Activated naive CD4-positive, alpha-beta T cell treated with anti-CD3 and anti-CD28 coated beads for 36 hours (primary cell): ENCODE measurements around the gene TNFAIP8L2. TPM values are rescaled to one million over a fixed set of nuclear protein-coding genes. Genes with fewer than 3 reads are reported as not detected.
A peak's percentile ranks its signal among the peaks of the same experiment; 100 is the strongest.
"Not testable (repeated sequence)": the region's sequence is repeated elsewhere in the genome, so short reads cannot be mapped to it uniquely, and the experiment has no call there.

Experiments
- CTCF ChIA-PET: fragments of 350-600 bp; sonication (Branson Sonifier 250); formaldehyde crosslinking; loops from one replicate; lab custom pipeline; 2021; ENCODE audit warnings: antibody characterized with exemption; lab: Charles Lee
- DNase-seq: peaks from one replicate; pipeline ENCODE4 v3.0.0-alpha.2; 2020
- H3K27ac Mint-ChIP-seq: one replicate; pipeline ENCODE4 v1.8.0; 2021; ENCODE audit warnings: mild to moderate bottlenecking, mixed read lengths
- H3K27me3 Mint-ChIP-seq: one replicate; pipeline ENCODE4 v1.8.0; 2021; ENCODE audit warnings: low read depth, mixed read lengths
- H3K36me3 Mint-ChIP-seq: one replicate; pipeline ENCODE4 v1.8.0; 2021; ENCODE audit warnings: low read depth, mixed read lengths
- H3K4me1 Mint-ChIP-seq: one replicate; pipeline ENCODE4 v1.8.0; 2021; ENCODE audit warnings: low read depth, mixed read lengths
- H3K4me3 Mint-ChIP-seq: one replicate; pipeline ENCODE4 v1.8.0; 2021; ENCODE audit warnings: mild to moderate bottlenecking, moderate library complexity, mixed read lengths
- H3K9me3 Mint-ChIP-seq: one replicate; pipeline ENCODE4 v1.8.0; 2021; ENCODE audit warnings: mixed read lengths
- intact Hi-C: fragments of 100-400 bp; cut with micrococcal nuclease; formaldehyde crosslinking; loops from one replicate; pipeline ENCODE4 v1.15.1; 2023
- total RNA-seq, 2 experiments: library from RNA; stranded (reverse); gene quantifications; one replicate each; pipeline ENCODE4 v1.2.3, GENCODE V29; 2021

TNFAIP8L2 gene
- total RNA-seq, 2 experiments from 2014 or later = 9.6 to 10.5 TPM

DNA sequence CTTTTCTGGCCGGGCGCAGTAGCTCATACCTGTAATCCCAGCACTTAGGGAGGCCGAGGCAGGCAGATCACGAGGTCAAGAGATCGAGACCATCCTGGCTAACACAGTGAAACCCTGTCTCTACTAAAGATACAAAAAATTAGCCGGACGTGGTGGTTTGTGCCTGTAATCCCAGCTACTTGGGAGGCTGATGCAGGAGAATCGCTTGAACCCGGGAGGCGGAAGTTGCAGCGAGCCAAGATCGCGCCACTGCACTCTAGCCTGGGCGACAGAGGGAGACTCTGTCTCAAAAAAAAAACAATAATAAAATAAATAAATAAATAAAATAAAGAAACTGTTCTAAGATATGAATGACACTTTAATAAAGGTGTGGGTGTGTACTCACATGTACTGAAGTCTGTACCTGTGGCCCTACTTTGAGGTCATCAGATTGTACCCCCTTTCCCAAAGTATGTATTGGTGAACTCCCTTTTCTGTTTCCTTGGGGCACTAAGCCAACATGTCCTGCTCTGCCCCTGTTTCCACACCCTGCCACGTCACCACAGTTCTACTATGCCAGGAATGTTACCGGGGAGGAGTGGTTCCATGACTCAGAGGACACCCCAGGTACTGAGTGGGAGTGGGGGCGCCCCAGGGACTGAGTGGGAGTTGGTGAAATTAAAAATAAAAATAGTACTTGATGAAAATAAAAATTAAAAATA lies 38.6 kb downstream of the TNFAIP8L2 start:
- not testable (repeated sequence) for H3K27me3 Mint-ChIP-seq, H3K9me3 Mint-ChIP-seq, H3K27ac Mint-ChIP-seq, H3K4me3 Mint-ChIP-seq, DNase-seq
- CTCF ChIA-PET = interaction anchor here (0.8 to 1.9 kb wide), 8 partner anchors 18 to 147 kb away, joined by 3 to 14 read pairs (median 3); no protein-coding TSS in a partner anchor
- peaks cover 12% of the 10 kb centered on the region for H3K36me3 Mint-ChIP-seq
- intact Hi-C loops = loop anchor here (5.0 to 10.0 kb wide), 5 partner anchors 132 to 852 kb away; partner anchors contain the start of genes C2CD4D, PI4KB, POGZ and RORC
- H3K4me1 Mint-ChIP-seq = peaks cover 25% of the 10 kb centered on the region

DNA sequence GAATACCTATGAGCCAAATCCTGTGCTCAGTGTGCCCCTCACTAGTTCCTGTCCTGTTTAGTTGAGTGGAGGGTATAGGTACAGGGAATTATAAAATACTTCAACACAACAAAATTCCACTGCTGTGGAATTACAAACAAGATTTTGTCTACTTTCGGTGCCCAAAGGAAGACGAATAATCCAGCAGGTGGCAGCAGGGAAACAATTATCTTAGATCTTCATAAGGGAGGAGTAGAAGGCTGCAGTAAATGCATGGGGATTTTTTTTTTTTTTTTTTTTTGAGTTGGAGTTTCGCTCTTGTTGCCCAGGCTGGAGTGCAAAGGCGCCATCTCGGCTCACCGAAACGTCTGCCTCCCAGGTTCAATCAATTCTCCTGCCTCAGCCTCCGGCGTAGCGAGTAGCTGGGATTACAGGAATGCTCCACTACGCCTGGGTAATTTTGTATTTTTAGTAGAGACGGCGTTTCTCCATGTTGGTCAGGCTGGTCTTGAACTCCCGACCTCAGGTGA lies 39.9 kb downstream of the TNFAIP8L2 start:
- intact Hi-C loops = loop anchor here (1.0 to 10.0 kb wide), 6 partner anchors 55 to 851 kb away; partner anchors contain the start of genes C2CD4D, PI4KB, POGZ and RORC
- Mint-ChIP-seq H3K27ac (no peak overlapping the region), H3K4me3 (no peak overlapping the region), H3K36me3 (peaks cover 13% of the 10 kb centered on the region), H3K27me3 (no peaks in the 10 kb centered on the region), H3K9me3 (no peaks in the 10 kb centered on the region), H3K4me1 (peaks cover 27% of the 10 kb centered on the region)
- DNase-seq = peak; percentile 82
- CTCF ChIA-PET = interaction anchor here (0.7 to 1.9 kb wide), 6 partner anchors 55 to 202 kb away, joined by 3 to 14 read pairs (median 3); no protein-coding TSS in a partner anchor

DNA sequence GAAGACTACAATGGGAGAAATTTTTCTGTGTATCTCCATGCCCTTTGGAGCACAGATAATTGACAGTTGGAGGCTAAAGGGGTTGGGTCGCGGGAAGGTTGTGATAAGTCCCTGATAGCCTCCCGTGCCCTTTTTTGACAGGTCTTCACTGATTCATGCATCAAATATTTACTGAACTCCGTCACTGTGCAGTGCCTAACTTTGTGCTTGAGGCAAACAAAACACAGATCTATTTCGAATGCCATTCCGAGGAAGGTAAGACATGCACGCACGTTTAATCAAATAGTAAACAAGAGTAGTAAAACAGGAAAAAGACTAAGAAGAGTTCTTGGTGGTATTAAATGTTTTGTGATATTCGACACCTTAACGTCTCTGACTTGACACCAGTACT lies 41.4 kb downstream of the TNFAIP8L2 start:
- Mint-ChIP-seq H3K4me1 (peaks cover 37% of the 10 kb centered on the region), H3K36me3 (peaks cover 20% of the 10 kb centered on the region), H3K27ac (peak overlapping the region; percentile 99), H3K4me3 (peak overlapping the region; percentile 99), H3K9me3 (no peaks in the 10 kb centered on the region), H3K27me3 (no peaks in the 10 kb centered on the region)
- CTCF ChIA-PET = interaction anchor here (1.2 to 1.4 kb wide), 2 partner anchors 14 to 143 kb away, joined by 3 to 4 read pairs; no protein-coding TSS in a partner anchor
- DNase-seq = no peak
- intact Hi-C loops = loop anchor here (1.0 to 10.0 kb wide), 12 partner anchors 8 to 849 kb away; partner anchors contain the start of genes C2CD4D, PI4KB, POGZ and PSMB4

DNA sequence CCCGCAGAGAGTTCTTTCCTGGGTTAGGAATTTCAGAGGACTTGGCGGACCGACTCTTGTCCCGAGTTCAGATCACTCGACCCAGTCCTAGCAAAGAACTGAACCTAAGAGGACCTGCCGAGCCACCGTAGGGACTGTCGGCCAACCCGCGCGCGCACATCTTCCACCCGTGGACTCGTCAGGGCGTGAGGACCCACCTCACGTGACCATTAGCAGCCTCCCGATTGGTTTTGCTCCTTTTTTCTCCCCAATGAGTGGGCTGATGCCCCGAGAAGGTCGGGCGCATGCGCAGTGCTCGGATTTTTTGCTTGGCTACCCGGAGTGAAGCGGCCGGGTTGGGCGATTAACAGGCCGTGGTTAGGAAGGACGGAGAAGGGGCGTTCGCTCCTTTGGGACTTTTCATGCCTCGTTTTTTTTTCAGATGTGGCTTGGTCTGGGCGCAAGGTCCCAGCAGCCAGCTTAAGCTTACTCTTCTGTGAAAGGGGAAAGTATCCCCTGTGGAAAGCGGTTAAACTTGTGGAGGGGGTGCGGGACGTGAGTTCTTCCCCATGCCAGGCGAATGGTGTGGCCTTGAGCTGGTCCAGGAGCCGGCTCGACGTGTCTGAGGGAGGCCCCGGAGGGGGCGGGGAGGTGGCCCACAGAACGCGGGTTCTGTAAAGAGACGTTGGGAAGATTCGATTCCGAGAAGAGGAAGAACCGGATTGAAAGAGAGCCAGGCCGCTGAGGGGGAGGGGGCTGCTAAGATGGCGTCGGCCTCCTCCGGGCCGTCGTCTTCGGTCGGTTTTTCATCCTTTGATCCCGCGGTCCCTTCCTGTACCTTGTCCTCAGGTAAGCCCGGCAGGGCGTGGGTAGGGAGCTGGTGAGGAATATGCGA lies 42.0 kb downstream of the TNFAIP8L2 start, which contains the start of gene PIP5K1A:
Gene PIP5K1A (plus strand): TSS at position 299 of the 874 bp plus-strand sequence. CDS start 445 bp downstream, at position 744.
- CTCF ChIA-PET = interaction anchor here (0.7 to 1.4 kb wide), 6 partner anchors 8 to 597 kb away, joined by 3 to 4 read pairs (median 4); partner anchors contain the start of gene PSMD4

DNA sequence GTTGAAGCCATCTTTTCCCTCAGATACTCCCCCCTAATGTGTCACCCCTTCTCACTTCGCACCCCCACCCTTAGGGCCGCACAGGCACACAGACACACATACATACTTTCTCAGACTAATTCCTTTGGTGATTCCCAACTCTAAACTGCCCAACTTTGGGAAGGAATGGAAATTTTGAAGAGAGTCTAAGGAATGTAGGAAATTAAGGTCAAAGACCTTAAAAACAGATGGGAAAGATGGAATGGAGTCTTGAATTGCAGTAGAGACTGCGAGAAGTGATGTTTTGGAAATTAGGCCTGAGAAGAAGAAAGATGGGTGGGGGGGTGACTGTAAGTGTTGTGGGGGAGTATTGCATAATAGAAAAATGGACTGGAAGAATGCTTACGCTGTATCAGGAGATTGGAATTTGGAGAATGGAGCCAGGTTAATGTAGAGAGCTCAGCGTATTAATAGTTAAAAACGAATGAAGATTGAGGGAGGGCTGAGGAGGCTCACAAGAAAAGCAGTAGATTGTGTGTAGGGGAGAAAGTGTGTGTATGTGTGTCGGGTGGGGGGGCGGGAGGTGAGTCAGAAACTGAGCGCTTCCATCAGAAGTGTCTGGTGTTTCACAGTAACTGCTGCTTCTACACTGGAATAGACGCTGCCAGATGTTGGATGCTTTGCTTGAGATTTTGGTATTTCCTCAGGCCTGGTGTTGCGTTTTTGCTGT lies 43.6 kb downstream of the TNFAIP8L2 start:
- H3K27me3 Mint-ChIP-seq = no peaks in the 10 kb centered on the region
- peaks cover 49% of the 10 kb centered on the region for H3K4me1 Mint-ChIP-seq
- peaks cover 20% of the 10 kb centered on the region for H3K36me3 Mint-ChIP-seq

More for the DNA sequence above, 42.0 kb downstream of the TNFAIP8L2 start, which contains the start of gene PIP5K1A:
- H3K4me1 Mint-ChIP-seq = peaks cover 39% of the 10 kb centered on the region
- H3K4me3 Mint-ChIP-seq = peak within 1 kb of the TSS; percentile 99
- H3K27ac Mint-ChIP-seq = peak within 1 kb of the TSS; percentile 99
- intact Hi-C loops = loop anchor here (1.0 to 10.0 kb wide), 12 partner anchors 8 to 849 kb away; partner anchors contain the start of genes C2CD4D, PI4KB, POGZ and PSMB4
- H3K36me3 Mint-ChIP-seq = peaks cover 20% of the 10 kb centered on the region
- no peaks in the 10 kb centered on the region for H3K27me3 Mint-ChIP-seq
- DNase-seq = peak; percentile 99
- H3K9me3 Mint-ChIP-seq = no peaks in the 10 kb centered on the region

GRCh38 chr1:151205381-151205965 lies 49.0 kb downstream of the TNFAIP8L2 start:
- H3K27ac Mint-ChIP-seq, H3K27me3 Mint-ChIP-seq, CTCF ChIA-PET, H3K4me3 Mint-ChIP-seq, DNase-seq, intact Hi-C loops, H3K9me3 Mint-ChIP-seq: not testable (repeated sequence)
- Mint-ChIP-seq H3K4me1 (peaks cover 35% of the 10 kb centered on the region), H3K36me3 (peaks cover 27% of the 10 kb centered on the region)

More for the DNA sequence above, 43.6 kb downstream of the TNFAIP8L2 start:
- DNase-seq = no peak
- no peaks in the 10 kb centered on the region for H3K9me3 Mint-ChIP-seq
- intact Hi-C loops = loop anchor here (5.0 to 10.0 kb wide), 5 partner anchors 127 to 847 kb away; partner anchors contain the start of genes C2CD4D, PI4KB, POGZ and RORC
- H3K4me3 Mint-ChIP-seq = peak overlapping the region; percentile 99
- CTCF ChIA-PET = interaction anchor here (1.2 to 1.8 kb wide), 3 partner anchors 52 to 141 kb away, joined by 3 to 6 read pairs (median 3); no protein-coding TSS in a partner anchor
- peak overlapping the region; percentile 99 for H3K27ac Mint-ChIP-seq

Other genes starting within 250 kb of the TNFAIP8L2 start
- gene SETDB1, start 230.3 kb upstream of the TNFAIP8L2 start, total RNA-seq = 10 to 100 TPM; 40.4 to 44.7 TPM
- 100 to 1,000 TPM; 130 to 135 TPM for gene CERS2, start 181.8 kb upstream of the TNFAIP8L2 start, total RNA-seq
- gene ANXA9, start 174.4 kb upstream of the TNFAIP8L2 start, total RNA-seq = not detected
- gene MINDY1, start 149.7 kb upstream of the TNFAIP8L2 start, total RNA-seq = 10 to 100 TPM; 14.6 to 15.1 TPM
- gene PRUNE1, start 148.2 kb upstream of the TNFAIP8L2 start, total RNA-seq = 10 to 100 TPM; 13.3 to 15.9 TPM
- 1 to 10 TPM; 1.1 to 1.3 TPM for gene BNIPL, start 120.1 kb upstream of the TNFAIP8L2 start, total RNA-seq
- gene C1orf56, start 108.9 kb upstream of the TNFAIP8L2 start, total RNA-seq = under 1 TPM; 0.49 to 0.57 TPM
- gene CDC42SE1, start 97.0 kb upstream of the TNFAIP8L2 start, total RNA-seq = 10 to 100 TPM; 98.1 to 99.0 TPM
- gene MLLT11, start 96.3 kb upstream of the TNFAIP8L2 start, total RNA-seq = 1 to 10 TPM; 3.3 to 3.6 TPM
- 10 to 100 TPM; 16.1 to 16.2 TPM for gene GABPB2, start 85.9 kb upstream of the TNFAIP8L2 start, total RNA-seq
- gene SEMA6C, start 10.0 kb upstream of the TNFAIP8L2 start, total RNA-seq = 1 to 10 TPM; 1.5 to 1.6 TPM
- gene LYSMD1, start 9.3 kb downstream of the TNFAIP8L2 start, total RNA-seq = 1 to 10 TPM; 4.5 to 4.8 TPM
- 10 to 100 TPM; 60.5 to 64.2 TPM for gene SCNM1, start 9.5 kb downstream of the TNFAIP8L2 start, total RNA-seq
- gene TMOD4, start 19.3 kb downstream of the TNFAIP8L2 start, total RNA-seq = 1 to 10 TPM in 1 of 2 experiments, under 1 TPM in 1; 0.98 to 1.1 TPM
- gene VPS72, start 33.5 kb downstream of the TNFAIP8L2 start, total RNA-seq = 10 to 100 TPM; 49.8 to 56.9 TPM
- gene PIP5K1A, start 41.9 kb downstream of the TNFAIP8L2 start, total RNA-seq = 10 to 100 TPM; 72.6 to 82.5 TPM
- 100 to 1,000 TPM; 167 to 192 TPM for gene PSMD4, start 98.1 kb downstream of the TNFAIP8L2 start, total RNA-seq
- gene ZNF687, start 125.7 kb downstream of the TNFAIP8L2 start, total RNA-seq = 10 to 100 TPM; 20.9 to 22.0 TPM
- gene PI4KB, start 170.8 kb downstream of the TNFAIP8L2 start, total RNA-seq = 10 to 100 TPM; 64.1 to 69.2 TPM
- 10 to 100 TPM; 62.3 to 63.4 TPM for gene RFX5, start 190.6 kb downstream of the TNFAIP8L2 start, total RNA-seq
- not detected for gene SELENBP1, start 216.1 kb downstream of the TNFAIP8L2 start, total RNA-seq
- 100 to 1,000 TPM; 394 to 398 TPM for gene PSMB4, start 242.9 kb downstream of the TNFAIP8L2 start, total RNA-seq